K562 (cell line): Measurements from ENCODE around the gene MX1. TPM values are rescaled to one million over a fixed set of nuclear protein-coding genes. Genes with fewer than 3 reads are reported as not detected.

Experiments
- ATAC-seq: fragments of 200-7000 bp; cut with Tn5 transposase; 3 replicates; pipeline ENCODE4 v1.9.1; 2020; ENCODE audit warnings: moderate library complexity
- BruUV-seq: library from RNA; stranded (reverse); fragments of 400-500 nt; replicated peaks from 2 replicates; lab custom pipeline; 2021; lab: Mats Ljungman, UMichigan
- CTCF ChIA-PET: fragments of 300-600 bp; formaldehyde crosslinking; extraction: SDS; loops from one replicate; lab custom pipeline; 2021; ENCODE audit warnings: low intra/inter-chr PET ratio; lab: Yijun Ruan, JAX
- POLR2A ChIA-PET: fragments of 300-600, 350-650 bp; sonication (Branson Sonifier 250); formaldehyde crosslinking; extraction: SDS; loops from one replicate; lab custom pipeline; 2021; ENCODE audit warnings: antibody characterized with exemption, inconsistent platforms; lab: Yijun Ruan, JAX
- DNase-seq, 4 experiments: peaks; one replicate each; pipeline versions ENCODE4 v3.0.0 to v3.0.0-alpha.2; 2011 to 2018; ENCODE audit warnings: low spot score in 3 of 4, mixed read lengths in 3 of 4; ENCODE audit errors: extremely low read depth in 1 of 4
- FAIRE-seq: peaks from 2 replicates; lab custom pipeline; 2011; peaks lifted over from hg19 to GRCh38; lab: Jason Lieb, UNC
- H2AFZ ChIP-seq: 2 replicates; pipeline ENCODE4 v1.6.0; 2011; ENCODE audit warnings: low read depth, low read length, control low read depth, inconsistent platforms
- H3K27ac ChIP-seq: fragments of 200-600 bp; 3 replicates; pipeline ENCODE4 v1.8.0; 2011; ENCODE audit warnings: low read depth, mild to moderate bottlenecking, control low read depth, inconsistent platforms, low read length, moderate library complexity, mixed read lengths; ENCODE audit errors: extremely low read depth
- H3K27me3 ChIP-seq, 2 experiments: fragments of 300-600 bp in 1 of 2; 2 replicates in 1 of 2; 3 replicates in 1 of 2; pipeline versions ENCODE4 v1.6.0 to v1.8.0; 2011; ENCODE audit warnings: inconsistent platforms in 2 of 2, low read length in 2 of 2, mild to moderate bottlenecking in 1 of 2, mixed read lengths in 1 of 2, moderate library complexity in 1 of 2; ENCODE audit not compliant: control insufficient read depth in 2 of 2, insufficient read depth in 2 of 2
- H3K36me3 ChIP-seq: fragments of 300-600 bp; 3 replicates; pipeline ENCODE4 v1.8.0; 2011; ENCODE audit warnings: mild to moderate bottlenecking, low read length, inconsistent platforms; ENCODE audit not compliant: control insufficient read depth, insufficient read depth
- H3K4me1 ChIP-seq, 2 experiments: fragments of 200-600 bp in 1 of 2; replicated peaks in 1 of 2; 2 replicates in 1 of 2; 3 replicates in 1 of 2; pipeline versions ENCODE4 v1.5.1 to v1.8.0; 2011; ENCODE audit warnings: inconsistent platforms in 2 of 2, low read length in 2 of 2, mild to moderate bottlenecking in 1 of 2, mixed read lengths in 1 of 2, moderate library complexity in 1 of 2; ENCODE audit not compliant: control insufficient read depth in 2 of 2, insufficient read depth in 2 of 2
- H3K4me2 ChIP-seq: 2 replicates; pipeline ENCODE4 v1.6.1; 2011; ENCODE audit warnings: low read length, control low read depth, inconsistent platforms, mixed read lengths; ENCODE audit not compliant: insufficient read depth
- H3K4me3 ChIP-seq: fragments of 200-600 bp; sonication (generic), shearing (Covaris generic); 2 replicates; pipeline ENCODE4 v1.5.1; 2016; ENCODE audit warnings: control low read depth, inconsistent platforms
- H3K79me2 ChIP-seq: fragments of 200-600 bp; 3 replicates; pipeline ENCODE4 v1.8.0; 2011; ENCODE audit warnings: low read length, inconsistent platforms; ENCODE audit not compliant: control insufficient read depth, insufficient read depth
- H3K9ac ChIP-seq, 2 experiments: 2 replicates each; pipeline versions ENCODE4 v1.6.0 to v1.6.1; 2011; ENCODE audit warnings: low read depth in 2 of 2, low read length in 2 of 2, control low read depth in 1 of 2, inconsistent platforms in 1 of 2, mild to moderate bottlenecking in 1 of 2, mixed read lengths in 1 of 2; ENCODE audit not compliant: insufficient read depth in 1 of 2
- H3K9me1 ChIP-seq: one replicate; pipeline ENCODE4 v1.6.0; 2011; ENCODE audit warnings: inconsistent platforms, mild to moderate bottlenecking, low read length, moderate library complexity; ENCODE audit not compliant: control insufficient read depth, insufficient read depth
- H3K9me3 ChIP-seq: replicated peaks from 2 replicates; pipeline ENCODE4 v1.5.1; 2011; ENCODE audit warnings: low read depth, low read length, inconsistent platforms; ENCODE audit not compliant: control insufficient read depth, insufficient read depth
- H4K20me1 ChIP-seq: replicated peaks from 2 replicates; pipeline ENCODE4 v1.6.1; 2011; ENCODE audit warnings: low read length, inconsistent platforms, mixed read lengths; ENCODE audit not compliant: control insufficient read depth, insufficient read depth
- FOXM1 ChIP-seq, 2 experiments: fragments of 450-650 bp in 1 of 2; sonication (generic) in 1 of 2; formaldehyde crosslinking in 1 of 2; IDR thresholded peaks; 2 replicates each; pipeline versions ENCODE4 v1.6.1 to v1.9.0; 2017 to 2022; ENCODE audit warnings: low read depth in 2 of 2, mild to moderate bottlenecking in 2 of 2, missing genetic modification reagents in 1 of 2, moderate library complexity in 1 of 2
- SREBF1 ChIP-seq: fragments of 150-350 bp; IDR thresholded peaks from 2 replicates; pipeline ENCODE4 v1.6.1; 2014; ENCODE audit warnings: antibody characterized with exemption, low read depth, low read length, borderline replicate concordance
- WGBS: fragments of 100-300 bp; shearing (Covaris generic); methylation state at CpG from one replicate; pipeline ENCODE4 v1.1.6; 2016; ENCODE audit warnings: low coverage, mixed read lengths; ENCODE audit not compliant: insufficient coverage; ENCODE audit errors: missing lambda C conversion rate; 5-methylcytosine and 5-hydroxymethylcytosine counted together
- in situ Hi-C: fragments of 300-500 bp; cut with MboI; formaldehyde crosslinking; loops from 4 replicates; pipeline ENCODE4 v1.15.0; 2018; ENCODE audit warnings: inconsistent platforms, mixed read lengths
- intact Hi-C: fragments of 100-400 bp; cut with micrococcal nuclease; formaldehyde crosslinking; loops from 2 replicates; pipeline ENCODE4 v1.14.2; 2022
- polyA plus RNA-seq, 8 experiments: library from polyadenylated mRNA; depleted of rRNA in 4 of 8; stranded (reverse) in 5 of 8; unstranded in 3 of 8; fragments of >200 nt; fragmentation: Nextera tagmentation in 2 of 8; fragmentation: Illumina TruSeq in 1 of 8; extraction: Ambion mirVana in 2 of 8; extraction: Trizol in 1 of 8; gene quantifications; 2 replicates each; pipeline versions ENCODE4 v1.2.1 to v1.2.3, GENCODE V29; 2011 to 2014; ENCODE audit warnings: inconsistent platforms in 1 of 8, missing spikeins in 1 of 8
- total RNA-seq, 7 experiments: library from RNA; depleted of rRNA in 6 of 7; stranded (reverse); fragments of >200 nt in 6 of 7; fragmentation: Illumina TruSeq in 2 of 7; extraction: Trizol in 2 of 7; gene quantifications; 2 replicates each; pipeline versions ENCODE4 v1.2.1 to v1.2.3, GENCODE V29; 2011 to 2021; ENCODE audit warnings: low replicate concordance in 1 of 7

The MX1 gene
- total and polyA plus RNA-seq, 9 of the 15 experiments (the other 6 are each of a cell fraction or from before 2014, with no cell fraction given), result 0.07 to 0.51 (median 0.21) TPM; not detected in 5

DNA sequence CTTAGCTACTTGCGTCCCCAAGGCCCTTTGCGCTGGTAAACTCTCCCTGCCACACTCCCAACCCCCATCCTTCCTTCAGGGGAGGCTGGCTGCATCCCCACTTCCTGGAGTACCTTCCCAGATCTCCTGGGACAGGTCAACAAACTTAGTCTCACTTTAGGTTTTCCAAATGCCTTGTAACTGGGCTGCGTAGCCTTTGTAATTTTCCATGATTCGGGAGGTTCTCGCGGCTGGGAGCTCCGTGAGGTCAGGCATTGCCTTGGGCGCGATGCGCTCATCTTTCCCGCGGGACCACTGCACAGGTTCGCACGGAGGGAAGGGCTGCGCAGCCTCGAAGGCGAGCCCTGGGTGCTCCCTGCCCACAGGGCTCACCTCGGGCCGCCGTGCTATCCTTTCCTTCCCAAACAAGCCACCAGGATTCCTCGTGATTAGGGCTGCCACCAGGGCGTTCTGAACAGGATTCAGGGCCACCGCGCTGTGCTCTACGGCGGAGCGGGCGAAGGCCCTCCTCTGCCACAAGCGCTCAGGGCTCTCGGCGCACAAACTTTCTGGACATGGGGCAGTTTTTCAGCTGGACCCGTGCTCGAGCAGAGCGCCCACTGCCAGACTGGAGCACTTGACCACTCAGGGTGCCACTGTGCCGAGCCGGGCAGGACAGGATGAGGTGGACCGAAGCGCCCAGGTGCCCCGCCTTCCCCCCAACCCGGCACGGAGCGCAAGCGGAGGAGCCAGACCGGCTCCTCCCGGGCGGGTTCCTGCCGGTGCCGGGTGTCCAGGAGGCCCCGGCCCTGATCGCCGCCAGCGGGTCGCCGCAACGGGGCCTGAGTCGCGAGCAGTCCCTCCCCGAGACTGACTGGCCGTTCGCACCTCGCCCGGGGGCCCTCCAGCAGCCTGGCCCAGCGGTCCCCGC, 80.8 kb downstream of the MX1 start:
- intact Hi-C loops, result no loop called here
- CTCF ChIA-PET, result no interaction called here
- BruUV-seq, result no TSS peak

More for the DNA sequence above, 80.8 kb downstream of the MX1 start:
- Histone ChIP-seq H3K9ac (no peak overlapping the region), H3K4me3 (no peak overlapping the region), H3K79me2 (no peaks in the 10 kb centered on the region), H3K27ac (no peak overlapping the region), H3K9me1 (peaks cover 6% of the 10 kb centered on the region), H2AFZ (no peak overlapping the region), H3K27me3 (peaks cover 23 to 25% of the 10 kb centered on the region in 2 experiments), H3K4me2 (no peak overlapping the region), H4K20me1 (peaks cover 4% of the 10 kb centered on the region; the same call in 1 of the 2 replicates), H3K9me3 (no peaks in the 10 kb centered on the region), H3K4me1 (peaks cover 0 to 3% of the 10 kb centered on the region in 2 experiments; a peak in 1 of 5 replicates), H3K36me3 (no peaks in the 10 kb centered on the region)
- DNase-seq (no peak), FAIRE-seq (no peak), ATAC-seq (no peak)
- POLR2A ChIA-PET, result no interaction called here
- WGBS, result under 1% methylated on average over 61 of the region's 64 CpGs
- in situ Hi-C loops, result no loop called here
- TF ChIP-seq FOXM1 (IDR thresholded peaks at IDR 0.05; ENCODE audit: low read depth) (no peak), FOXM1 (CRISPR knock-in tag; IDR thresholded peaks at IDR 0.05; ENCODE audit: low read depth) (no peak), SREBF1 (no peak)
